GM19023 (cell line): ENCODE measurements around the gene NELFCD.
"Not testable (repeated sequence)": the region's sequence is repeated elsewhere in the genome, so short reads cannot be mapped to it uniquely, and the experiment has no call there.

ENCODE experiments used
- ATAC-seq: cut with Tn5 transposase; IDR thresholded peaks from one replicate; pipeline ENCODE4 v1.9.1; 2021; ENCODE audit warnings: mild to moderate bottlenecking, moderate library complexity; ENCODE audit not compliant: unreplicated experiment

Gene NELFCD

GRCh38 chr20:59023616-59024015 is 42.6 kb downstream of the NELFCD start:
- no peak for ATAC-seq

DNA sequence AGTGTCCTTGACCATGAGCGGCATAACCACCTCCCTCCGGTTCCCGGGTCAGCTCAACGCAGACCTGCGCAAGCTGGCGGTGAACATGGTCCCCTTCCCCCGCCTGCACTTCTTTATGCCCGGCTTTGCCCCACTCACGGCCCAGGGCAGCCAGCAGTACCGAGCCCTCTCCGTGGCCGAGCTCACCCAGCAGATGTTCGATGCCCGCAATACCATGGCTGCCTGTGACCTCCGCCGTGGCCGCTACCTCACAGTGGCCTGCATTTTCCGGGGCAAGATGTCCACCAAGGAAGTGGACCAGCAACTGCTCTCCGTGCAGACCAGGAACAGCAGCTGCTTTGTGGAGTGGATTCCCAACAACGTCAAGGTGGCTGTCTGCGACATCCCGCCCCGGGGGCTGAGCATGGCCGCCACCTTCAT is 43.1 kb downstream of the NELFCD start:
- no peak for ATAC-seq

GRCh38 chr20:59025086-59025485 is 44.0 kb downstream of the NELFCD start:
- no peak for ATAC-seq

GRCh38 chr20:59025511-59025910 is 44.5 kb downstream of the NELFCD start:
- no peak for ATAC-seq

DNA sequence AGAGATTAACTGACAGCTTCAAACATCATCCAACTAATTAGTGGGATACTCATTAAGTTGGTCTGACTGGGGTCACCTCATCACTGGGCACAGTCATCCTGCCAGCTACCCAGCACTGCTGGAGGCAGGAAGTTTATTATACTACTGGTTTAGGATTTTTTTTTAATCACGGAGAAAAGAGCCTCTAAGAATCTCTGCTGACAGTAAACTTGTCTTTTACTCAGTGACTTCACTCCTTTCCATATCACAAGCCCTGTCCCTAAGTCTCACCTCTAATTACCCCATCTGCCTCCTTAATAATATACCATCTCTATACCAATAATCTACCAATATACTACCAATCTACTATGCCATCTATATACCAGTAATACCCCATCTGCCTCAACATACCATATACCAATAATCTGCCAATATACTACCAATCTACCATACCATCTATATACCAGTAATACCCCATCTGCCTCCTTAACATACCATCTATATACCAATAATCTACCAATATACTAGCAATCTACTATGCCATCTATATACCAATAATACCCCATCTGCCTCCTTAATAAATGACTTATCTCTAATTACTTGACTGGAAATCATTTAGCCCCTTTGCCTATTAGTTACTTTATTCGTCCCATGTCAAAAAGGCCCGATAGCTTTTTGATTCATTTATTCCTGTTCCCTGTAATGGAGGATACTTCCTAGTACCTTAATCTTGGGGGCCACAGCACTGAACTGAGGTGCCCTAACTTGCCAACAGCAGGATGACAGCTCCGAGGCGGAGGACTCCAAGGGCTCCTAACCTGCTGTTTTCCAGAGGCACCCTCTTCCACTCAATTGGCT is 46.1 kb downstream of the NELFCD start:
- ATAC-seq, result no peak

GRCh38 chr20:59027741-59028320 is 46.8 kb downstream of the NELFCD start:
- ATAC-seq, result no peak

DNA sequence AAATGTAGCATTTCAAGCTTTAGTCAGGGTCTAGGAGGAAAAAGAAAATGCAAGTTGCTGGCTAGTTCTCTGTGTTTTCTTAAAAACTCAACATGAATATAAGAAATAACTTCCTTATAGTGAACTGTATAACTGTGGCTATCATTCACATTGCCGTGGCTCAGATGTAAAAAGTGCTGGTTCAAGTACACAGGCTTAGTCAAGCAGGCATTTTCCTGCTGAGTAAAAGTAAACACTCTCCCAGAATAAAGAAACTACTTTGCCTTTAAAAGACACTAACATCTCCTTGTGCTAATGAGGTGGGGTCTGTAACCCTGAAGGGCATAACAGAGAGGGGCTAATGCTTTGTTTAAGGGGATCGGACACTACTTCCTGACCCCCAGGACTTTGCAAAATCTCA is 47.8 kb downstream of the NELFCD start:
- no peak for ATAC-seq

DNA sequence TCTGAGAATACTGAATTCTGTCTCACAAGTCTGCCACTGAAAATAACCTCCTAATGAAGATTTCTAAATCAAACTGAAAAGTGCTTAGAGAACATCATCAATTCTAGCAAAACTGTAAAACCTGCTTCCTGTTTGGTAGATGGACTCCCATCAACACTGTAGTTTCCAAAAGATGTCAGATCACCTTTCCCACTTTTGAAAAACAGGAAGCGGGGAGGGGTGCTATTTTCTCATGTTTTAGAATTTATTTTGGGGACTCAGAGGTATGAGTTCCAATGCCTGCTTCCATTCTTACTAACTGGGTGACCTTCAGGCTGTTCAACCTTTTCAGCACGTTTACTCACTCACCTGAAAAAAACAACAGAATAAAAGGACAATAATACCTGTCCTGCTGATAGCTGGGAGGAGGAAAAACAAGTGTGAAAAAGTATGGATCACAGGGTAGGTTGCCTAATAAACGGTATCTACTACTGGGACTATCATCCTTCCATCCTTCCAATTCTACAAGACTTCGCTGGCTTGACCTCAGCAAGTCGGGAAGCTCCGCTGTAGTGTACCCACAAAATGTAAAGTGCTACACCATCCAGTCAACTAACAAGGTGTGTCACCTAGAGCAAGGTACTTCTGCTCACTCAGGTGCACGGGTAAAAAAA is 50.0 kb downstream of the NELFCD start:
- no peak for ATAC-seq

DNA sequence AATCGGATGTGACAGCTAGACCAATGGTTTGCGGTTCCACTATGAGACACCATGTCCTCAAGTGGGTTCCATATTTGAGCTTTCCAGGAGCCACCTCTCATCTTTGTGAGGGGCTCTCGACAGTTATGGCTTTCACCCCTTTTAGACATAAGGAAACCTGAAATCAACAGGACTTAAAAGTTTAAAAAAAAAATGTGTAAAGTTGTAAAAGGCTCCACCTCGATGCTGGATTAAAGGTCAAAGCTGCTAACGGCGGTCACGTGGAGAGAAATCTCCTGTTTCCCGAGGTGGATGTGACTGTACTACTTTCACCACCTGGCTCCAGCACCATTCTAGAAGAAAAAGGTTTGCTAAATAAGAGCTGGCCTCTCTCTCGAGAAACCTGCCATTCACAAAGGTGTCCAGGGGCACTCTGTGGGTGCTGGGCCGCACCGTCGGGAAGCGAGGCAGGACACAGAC is 50.5 kb downstream of the NELFCD start:
- no peak for ATAC-seq

GRCh38 chr20:59032023-59032712 is 51.1 kb downstream of the NELFCD start, which contains the start of gene ATP5F1E:
ATP5F1E (minus strand) TSS chr20:59032335; CDS start chr20:59032251, 84 bp downstream.
- ATAC-seq, result peak; percentile 97

DNA sequence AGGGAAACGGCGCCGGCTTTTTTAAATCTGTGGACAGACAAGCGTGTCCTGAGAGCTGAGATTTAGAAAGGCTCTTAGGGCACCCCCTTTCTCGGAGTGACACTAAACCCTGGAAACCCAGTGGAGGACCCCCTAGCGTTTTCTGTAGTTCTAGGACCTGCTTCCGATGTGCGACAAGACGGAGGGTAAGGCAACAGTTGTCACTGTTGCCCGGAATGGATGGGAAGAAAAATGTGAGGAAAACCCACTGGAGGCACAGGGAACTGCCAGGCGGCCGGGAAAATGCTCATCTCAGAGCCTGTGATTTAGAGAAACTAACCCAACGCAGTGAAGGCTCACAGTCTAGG is 51.6 kb downstream of the NELFCD start:
- ATAC-seq, result no peak

GRCh38 chr20:59033093-59033492 is 52.0 kb downstream of the NELFCD start:
- no peak for ATAC-seq

DNA sequence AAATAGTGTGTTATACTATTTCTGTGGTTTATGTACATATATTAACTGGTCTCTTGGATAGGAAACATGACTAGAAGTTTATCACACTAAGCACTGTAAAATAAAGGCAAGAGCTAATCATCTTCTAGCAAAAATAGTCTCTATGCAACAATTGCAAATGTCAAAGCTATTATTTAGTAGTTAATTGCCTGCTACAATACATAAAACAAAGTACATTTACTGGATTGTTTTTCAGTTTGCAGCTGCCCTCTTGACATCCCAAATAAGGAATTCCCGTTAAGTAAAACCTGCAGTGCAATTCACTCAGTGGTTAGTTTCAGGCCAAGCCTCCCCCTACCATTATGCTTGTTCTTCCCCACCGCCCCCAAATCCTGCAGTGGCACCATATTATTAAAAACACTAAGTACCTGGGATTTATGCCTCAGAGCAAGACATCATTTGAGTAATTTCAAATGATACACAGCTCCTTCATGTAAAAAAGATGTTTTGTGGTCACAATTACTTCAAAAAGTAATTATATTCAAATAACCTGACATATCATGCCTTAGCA is 52.6 kb downstream of the NELFCD start:
- no peak for ATAC-seq

DNA sequence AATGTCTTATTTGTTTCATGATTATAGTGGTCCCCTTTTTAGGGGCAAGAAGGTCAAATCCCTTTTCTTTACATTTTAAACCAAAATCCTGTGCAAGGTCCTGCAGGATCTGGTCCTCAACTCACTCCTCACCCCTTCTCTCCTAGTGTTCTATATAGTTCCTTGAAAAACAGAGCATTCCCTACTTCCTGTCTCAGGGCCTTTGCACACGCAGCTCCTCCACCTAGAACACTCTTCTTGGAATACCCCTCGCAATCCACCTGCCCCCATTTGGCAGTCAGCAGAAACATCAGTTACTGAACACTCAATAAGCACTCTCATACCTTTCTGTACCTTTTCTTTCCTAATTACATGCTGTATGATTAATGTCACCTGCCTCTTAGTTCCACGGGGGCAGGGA is 54.3 kb downstream of the NELFCD start:
- no peak for ATAC-seq

GRCh38 chr20:59037386-59037785 is 56.3 kb downstream of the NELFCD start:
- ATAC-seq, result no peak

DNA sequence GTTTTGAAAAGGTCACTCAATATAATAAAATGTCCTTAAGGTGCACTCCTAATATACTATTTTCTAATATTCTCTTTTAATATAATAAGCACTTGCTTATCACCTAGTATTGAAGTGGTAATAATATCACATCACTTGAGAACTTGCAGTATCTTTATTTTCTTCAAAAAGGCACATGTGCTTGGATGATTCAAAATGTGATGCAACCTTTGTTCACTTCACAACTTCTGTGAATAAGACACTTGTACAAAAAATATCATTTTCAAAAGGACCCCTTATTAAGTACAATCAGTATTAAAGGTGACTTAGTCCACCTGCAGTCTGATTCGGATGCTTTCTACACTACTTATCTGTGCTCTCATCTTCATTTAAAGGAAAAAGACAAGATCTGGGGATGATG is 58.2 kb downstream of the NELFCD start:
- ATAC-seq, result no peak

DNA sequence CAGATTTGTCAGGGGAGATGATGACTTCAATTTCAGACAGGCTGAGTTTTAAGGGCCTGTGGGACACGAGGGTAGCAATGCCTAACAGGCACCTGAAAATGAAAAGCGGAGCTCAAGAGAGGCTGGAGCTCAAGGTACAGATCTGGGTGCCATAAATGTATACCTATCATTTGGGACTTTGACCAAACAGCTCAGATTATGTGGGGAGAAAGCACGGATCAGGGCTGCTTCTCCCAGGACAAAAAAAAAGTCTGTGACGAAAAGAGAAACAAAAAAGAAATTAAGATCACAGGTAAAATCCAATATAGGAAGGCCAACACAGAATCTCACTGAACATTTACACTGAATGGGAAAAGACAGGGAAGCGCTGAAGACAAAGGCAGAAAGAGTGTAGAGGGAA is 59.6 kb downstream of the NELFCD start:
- no peak for ATAC-seq

- ATAC-seq, result not testable (repeated sequence)
Observed at GRCh38 chr20:59041487-59041886, 60.4 kb downstream of the NELFCD start.

DNA sequence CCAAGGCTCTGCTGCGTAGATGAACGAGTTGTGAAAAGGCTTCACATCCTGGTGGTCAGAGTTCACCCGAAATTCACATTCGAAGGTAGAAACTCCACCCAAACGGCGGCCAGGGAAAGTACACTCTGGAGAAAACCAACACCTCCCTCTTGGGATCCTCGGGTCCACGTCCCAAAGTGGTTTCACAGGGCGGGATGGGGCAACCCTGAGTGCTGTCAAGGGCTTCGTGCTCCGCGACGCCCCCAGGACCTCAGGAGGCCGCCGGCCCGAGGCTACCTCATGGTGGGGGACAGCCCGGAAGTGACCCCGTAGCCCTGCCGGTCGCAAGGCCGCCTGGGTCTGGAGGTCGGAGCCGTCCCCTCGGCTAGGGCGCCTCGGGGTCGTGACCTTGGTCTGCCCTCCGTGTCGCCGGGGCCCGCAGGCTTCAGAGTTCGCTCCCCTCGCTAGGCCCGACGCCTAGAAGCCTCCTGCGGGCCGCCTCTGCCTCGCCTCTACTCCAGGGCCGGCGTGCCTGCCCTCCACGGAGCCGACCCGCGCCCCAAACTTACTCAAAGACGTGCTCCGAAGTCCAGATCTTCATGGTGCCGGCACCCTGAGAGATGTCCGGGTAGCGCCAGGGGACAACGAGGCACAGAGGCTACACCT is 61.2 kb downstream of the NELFCD start, which contains the start of gene PRELID3B:
PRELID3B (minus strand) TSS at position 636 of the 645 bp plus-strand sequence; CDS start at position 580, 56 bp downstream.
- ATAC-seq, result peak; percentile 24
